Measurements from ENCODE around the gene FBXL16.

GRCh38 chr16:716768-717325 lies 11.2 kb upstream of the FBXL16 start:
- TF ChIP-seq CTCF (IDR thresholded peaks at IDR 0.05) (no peak), POLR2AphosphoS5 (IDR thresholded peaks at IDR 0.05) (no peak)

Data from breast epithelium (tissue), 3 donors.